ENCODE data around the gene CCDC201. TPM values are rescaled to one million over a fixed set of nuclear protein-coding genes. Genes with fewer than 3 reads are reported as not detected.

CCDC201 gene
- total RNA-seq, 1 experiment from 2014 or later, result not detected

- TF ChIP-seq CTCF (conservative IDR thresholded peaks at IDR 0.05), result no peak
- Histone ChIP-seq H2AFZ (ENCODE audit: low read length) (no peak overlapping the region), H2BK120ac (ENCODE audit: low read depth, low read length, poor library complexity, severe bottlenecking) (no peak overlapping the region), H2BK15ac (ENCODE audit: low read depth, low read length) (no peak overlapping the region), H3K14ac (ENCODE audit: insufficient read depth, low read length) (no peak overlapping the region), H3K9ac (ENCODE audit: extremely low read depth, insufficient read length, low read length) (no peak overlapping the region), H3K4me1 (ENCODE audit: insufficient read depth, low read length) (peaks cover 3% of the 10 kb centered on the region), H3K4ac (ENCODE audit: low read depth, low read length) (no peak overlapping the region), H2AK5ac (ENCODE audit: insufficient read length, low read length) (no peak overlapping the region), H2BK5ac (ENCODE audit: insufficient read length, low read length) (no peak overlapping the region), H3K27ac (ENCODE audit: insufficient read length, low read depth, low read length) (no peak overlapping the region), H2BK12ac (ENCODE audit: insufficient read length, low read depth, low read length) (no peak overlapping the region), H3T11ph (ENCODE audit: low read length) (no peak overlapping the region), H4K91ac (ENCODE audit: insufficient read length, low read depth, low read length) (no peak overlapping the region), H3K27me3 (ENCODE audit: insufficient read depth, low read length) (peaks cover 16% of the 10 kb centered on the region; the same call in 1 of the 2 replicates), H3K18ac (ENCODE audit: insufficient read length, low read depth, low read length) (no peak overlapping the region), H3K9me3 (ENCODE audit: control insufficient read depth, low read depth, low read length) (no peaks in the 10 kb centered on the region), H3K23ac (ENCODE audit: insufficient read length, low read depth, low read length) (no peak overlapping the region), H2BK20ac (ENCODE audit: low read depth, low read length, poor library complexity, severe bottlenecking) (no peak overlapping the region), H3K79me2 (ENCODE audit: insufficient read depth, low read length) (no peaks in the 10 kb centered on the region), H4K8ac (replicated peaks; ENCODE audit: insufficient read length, low read depth, low read length) (no peak overlapping the region), H3K79me1 (ENCODE audit: insufficient read depth, low read depth, low read length, poor library complexity, severe bottlenecking) (no peaks in the 10 kb centered on the region), H3K4me2 (ENCODE audit: insufficient read depth, insufficient read length, low read length) (no peak overlapping the region), H3K56ac (ENCODE audit: insufficient read length, low read depth, low read length) (no peak overlapping the region), H4K20me1 (ENCODE audit: control insufficient read depth, insufficient read depth, insufficient read length) (no peaks in the 10 kb centered on the region), H3K23me2 (ENCODE audit: insufficient read length, low read depth, low read length, poor library complexity, severe bottlenecking) (no peaks in the 10 kb centered on the region), H4K5ac (ENCODE audit: insufficient read length, low read depth, low read length) (no peak overlapping the region)
- no peak overlapping the region for H3K27ac Mint-ChIP-seq
- DNase-seq, result no peak
- H3K9me3 Mint-ChIP-seq, result no peaks in the 10 kb centered on the region; a peak in 1 of 5 replicates
- H3K36me3 Mint-ChIP-seq (ENCODE audit: insufficient read depth in 1 of 3, low read depth in 3 of 3), result no peaks in the 10 kb centered on the region
- peaks cover 71% of the 10 kb centered on the region for H3K27me3 Mint-ChIP-seq (ENCODE audit: low read depth)
- no CpG with 5 or more reads among the region's 6 CpGs for WGBS (ENCODE audit: extremely low coverage, insufficient read length, low lambda C conversion rate)
- peaks cover 14 to 21% of the 10 kb centered on the region in 2 experiments for H3K4me1 Mint-ChIP-seq
- H3K4me3 Mint-ChIP-seq, result no peak overlapping the region
Measured at GRCh38 chr7:45892407-45893035, 19.6 kb upstream of the CCDC201 start.

Measured in H9 (cell line).